WTC11 (cell line): ENCODE data around the gene MFSD2A.

Experiments used
- ATF3 ChIP-seq: sonication (generic); formaldehyde crosslinking; conservative IDR thresholded peaks from 2 replicates; pipeline ENCODE4 v1.8.1; 2022; ENCODE audit warnings: mild to moderate bottlenecking, missing genetic modification reagents
- CREB1 ChIP-seq: sonication (generic); formaldehyde crosslinking; IDR thresholded peaks from 2 replicates; pipeline ENCODE4 v1.8.0; 2023; ENCODE audit warnings: mild to moderate bottlenecking, missing genetic modification reagents
- CTCF ChIP-seq: fragments of 200-600 bp; IDR thresholded peaks from 2 replicates; pipeline ENCODE4 v1.8.0; 2022; ENCODE audit warnings: antibody characterized with exemption
- MAX ChIP-seq: sonication (generic); formaldehyde crosslinking; IDR thresholded peaks from 2 replicates; pipeline ENCODE4 v1.8.0; 2022; ENCODE audit warnings: mild to moderate bottlenecking, missing genetic modification reagents
- OVOL2 ChIP-seq: fragments of 250-450 bp; sonication (Bioruptor Pico); IDR thresholded peaks from 2 replicates; pipeline ENCODE4 v1.9.0; 2021; ENCODE audit warnings: mild to moderate bottlenecking, borderline replicate concordance
- SMAD3 ChIP-seq: sonication (generic); formaldehyde crosslinking; IDR thresholded peaks from 2 replicates; pipeline ENCODE4 v1.8.0; 2022; ENCODE audit warnings: missing genetic modification reagents, mild to moderate bottlenecking, borderline replicate concordance
- SP1 ChIP-seq: sonication (generic); formaldehyde crosslinking; conservative IDR thresholded peaks from 2 replicates; pipeline ENCODE4 v1.8.1; 2022; ENCODE audit warnings: missing genetic modification reagents
- TCF7 ChIP-seq: sonication (generic); formaldehyde crosslinking; IDR thresholded peaks from 2 replicates; pipeline ENCODE4 v1.8.0; 2022; ENCODE audit warnings: mild to moderate bottlenecking, low read depth, missing genetic modification reagents, moderate library complexity
- TP53 ChIP-seq: sonication (generic); formaldehyde crosslinking; IDR thresholded peaks from 2 replicates; pipeline ENCODE4 v1.8.1; 2023; ENCODE audit warnings: mild to moderate bottlenecking, missing genetic modification reagents
- ZNF232 ChIP-seq: sonication (generic); formaldehyde crosslinking; IDR thresholded peaks from 2 replicates; pipeline ENCODE4 v1.8.0; 2022; ENCODE audit warnings: mild to moderate bottlenecking, missing genetic modification reagents
- ZNF281 ChIP-seq: sonication (generic); formaldehyde crosslinking; IDR thresholded peaks from 2 replicates; pipeline ENCODE4 v1.8.0; 2023; ENCODE audit warnings: mild to moderate bottlenecking, missing genetic modification reagents
- ZNF425 ChIP-seq: fragments of 250-450 bp; sonication (Bioruptor Pico); conservative IDR thresholded peaks from 2 replicates; pipeline ENCODE4 v1.9.0; 2021; ENCODE audit warnings: mild to moderate bottlenecking
- ZSCAN18 ChIP-seq: fragments of 250-450 bp; sonication (Bioruptor Pico); IDR thresholded peaks from 2 replicates; pipeline ENCODE4 v2.1.2; 2022; ENCODE audit warnings: mild to moderate bottlenecking, moderate library complexity

GRCh38 chr1:39969048-39969447 is 14.1 kb downstream of the MFSD2A start:
- TF ChIP-seq CTCF (no peak), CREB1 (CRISPR knock-in tag) (no peak), ZSCAN18 (CRISPR knock-in tag) (no peak), TP53 (CRISPR knock-in tag) (no peak), SMAD3 (CRISPR knock-in tag) (no peak), TCF7 (no peak), ZNF425 (no peak), ZNF281 (no peak), OVOL2 (CRISPR knock-in tag) (no peak), SP1 (no peak), ATF3 (CRISPR knock-in tag) (no peak), ZNF232 (CRISPR knock-in tag) (no peak), MAX (no peak)
